ENCODE data around the gene HDAC1. TPM values are rescaled to one million over a fixed set of nuclear protein-coding genes. Genes with fewer than 3 reads are reported as not detected.

Gene HDAC1
- total RNA-seq, 3 donors from 2014 or later = 143 to 208 (median 203) TPM

- Histone ChIP-seq H3K9me3 (no peaks in the 10 kb centered on the region), H3K36me3 (ENCODE audit: low read depth) (no peaks in the 10 kb centered on the region), H3K4me3 (no peak overlapping the region), H3K4me1 (ENCODE audit: low read depth) (peaks cover 34% of the 10 kb centered on the region)
- intact Hi-C loops (cut with DNase I, micrococcal nuclease) = no loop called here
- DNase-seq = peak in 2 of 3 donors; percentile 54 to 80
- no peak for TF ChIP-seq CTCF (IDR thresholded peaks at IDR 0.05)
- ATAC-seq = peak; percentile 2
Measured at GRCh38 chr1:32336963-32337675, 45.2 kb downstream of the HDAC1 start.

GRCh38 chr1:32337855-32338636 is 46.2 kb downstream of the HDAC1 start:
- ATAC-seq (peak; percentile 63), DNase-seq (peak; percentile 49 to 76 (median 66))
- TF ChIP-seq CTCF (IDR thresholded peaks at IDR 0.05) = no peak
- Histone ChIP-seq H3K36me3 (ENCODE audit: low read depth) (no peaks in the 10 kb centered on the region), H3K9me3 (no peaks in the 10 kb centered on the region), H3K4me3 (no peak overlapping the region), H3K4me1 (ENCODE audit: low read depth) (peaks cover 25% of the 10 kb centered on the region)
- intact Hi-C loops (cut with DNase I, micrococcal nuclease) = no loop called here

- peak; percentile 50 to 60 (median 52) for DNase-seq
- ATAC-seq = peak; percentile 30
- intact Hi-C loops (cut with DNase I, micrococcal nuclease) = no loop called here
- Histone ChIP-seq H3K4me1 (ENCODE audit: low read depth) (peaks cover 21% of the 10 kb centered on the region), H3K36me3 (ENCODE audit: low read depth) (no peaks in the 10 kb centered on the region), H3K9me3 (no peaks in the 10 kb centered on the region), H3K4me3 (no peak overlapping the region)
- no peak for TF ChIP-seq CTCF (IDR thresholded peaks at IDR 0.05)
Measured at GRCh38 chr1:32338637-32339145, 46.8 kb downstream of the HDAC1 start.

GRCh38 chr1:32339363-32339978 is 47.6 kb downstream of the HDAC1 start:
- no peak for ATAC-seq
- intact Hi-C loops (cut with DNase I, micrococcal nuclease) = no loop called here

More at GRCh38 chr1:32339363-32339978, 47.6 kb downstream of the HDAC1 start:
- TF ChIP-seq CTCF (IDR thresholded peaks at IDR 0.05) = no peak
- no peaks in the 10 kb centered on the region for H3K36me3 ChIP-seq (ENCODE audit: low read depth)
- DNase-seq = peak in 1 of 3 donors; percentile 33
- H3K9me3 ChIP-seq = no peaks in the 10 kb centered on the region
- H3K4me3 ChIP-seq = no peak overlapping the region
- H3K4me1 ChIP-seq (ENCODE audit: low read depth) = peaks cover 17% of the 10 kb centered on the region
